NCI-H2196 treated with DMSO at 0.1 percent for 48 hours (cell line): ENCODE measurements around the gene IL24.
"Not testable (repeated sequence)": the region's sequence is repeated elsewhere in the genome, so short reads cannot be mapped to it uniquely, and the experiment has no call there.

Source experiments
- DNase-seq: peaks from one replicate; lab custom pipeline; 2025; ENCODE audit not compliant: unreplicated experiment; lab: John Stamatoyannopoulos, UW

Gene IL24

GRCh38 chr1:206897175-206897574 is at the start of gene IL24:
Gene IL24, plus strand, starts transcription at chr1:206897443. Its CDS starts 390 bp downstream, at chr1:206897833.
- DNase-seq = no peak

GRCh38 chr1:206847946-206848345 is 49.3 kb upstream of the IL24 start:
- no peak for DNase-seq

GRCh38 chr1:206850401-206850800 is 46.8 kb upstream of the IL24 start:
- no peak for DNase-seq

GRCh38 chr1:206851341-206852010 is 45.8 kb upstream of the IL24 start:
- no peak for DNase-seq

GRCh38 chr1:206852662-206853061 is 44.6 kb upstream of the IL24 start:
- DNase-seq = not testable (repeated sequence)

GRCh38 chr1:206853696-206854095 is 43.5 kb upstream of the IL24 start:
- DNase-seq = not testable (repeated sequence)

GRCh38 chr1:206854401-206855129 is 42.7 kb upstream of the IL24 start:
- peak; percentile 43 for DNase-seq

- DNase-seq = no peak
These were observed 41.4 kb upstream of the IL24 start for GRCh38 chr1:206855859-206856258.

- no peak for DNase-seq
These were observed 40.4 kb upstream of the IL24 start for GRCh38 chr1:206856674-206857464.

- no peak for DNase-seq
These were observed 38.1 kb upstream of the IL24 start for GRCh38 chr1:206859082-206859521.

GRCh38 chr1:206860165-206860564 is 37.1 kb upstream of the IL24 start:
- no peak for DNase-seq

- no peak for DNase-seq
These were observed 34.0 kb upstream of the IL24 start for GRCh38 chr1:206863266-206863665.

GRCh38 chr1:206864939-206865671 is 32.1 kb upstream of the IL24 start, which contains the start of gene IL20:
Gene IL20, plus strand, starts transcription at chr1:206865623. Its CDS starts 230 bp downstream, at chr1:206865853.
- DNase-seq = peak; percentile 63

- DNase-seq = no peak
These were observed 31.2 kb upstream of the IL24 start for GRCh38 chr1:206866062-206866461.

- DNase-seq = no peak
These were observed 30.0 kb upstream of the IL24 start for GRCh38 chr1:206867239-206867638.

GRCh38 chr1:206867716-206868115 is 29.5 kb upstream of the IL24 start:
- no peak for DNase-seq

- DNase-seq = no peak
These were observed 29.0 kb upstream of the IL24 start for GRCh38 chr1:206868264-206868663.

- DNase-seq = no peak
These were observed 25.1 kb upstream of the IL24 start for GRCh38 chr1:206872139-206872538.

GRCh38 chr1:206873603-206874188 is 23.5 kb upstream of the IL24 start:
- DNase-seq = no peak

GRCh38 chr1:206875752-206876377 is 21.4 kb upstream of the IL24 start:
- DNase-seq = no peak
